Tongue (tissue), 2 donors: ENCODE results near the gene SOX12. TPM values are rescaled to one million over a fixed set of nuclear protein-coding genes. Genes with fewer than 3 reads are reported as not detected.

Experiments
- DNase-seq: peaks from one replicate; pipeline ENCODE4 v3.0.0-alpha.2; 2015
- total RNA-seq: library from RNA; depleted of rRNA; stranded (reverse); fragments of >200 nt; gene quantifications from one replicate; pipeline ENCODE4 v1.2.3, GENCODE V29; 2014

SOX12 gene
- 7.1 TPM for total RNA-seq

- DNase-seq: peak; percentile 98
Measured at GRCh38 chr20:325045-325888, at the start of gene SOX12. Gene SOX12 (plus strand): TSS chr20:325552. CDS start chr20:325925, 373 bp downstream.

GRCh38 chr20:275791-276190 is 49.6 kb upstream of the SOX12 start:
- DNase-seq: no peak

GRCh38 chr20:276620-277495 is 48.5 kb upstream of the SOX12 start:
- no peak for DNase-seq

- no peak for DNase-seq
Measured at GRCh38 chr20:277496-277781, 47.9 kb upstream of the SOX12 start.

- no peak for DNase-seq
Measured at GRCh38 chr20:278181-278580, 47.2 kb upstream of the SOX12 start.

GRCh38 chr20:278607-279571 is 46.5 kb upstream of the SOX12 start:
- DNase-seq: peak; percentile 70

- DNase-seq: no peak
Measured at GRCh38 chr20:284172-284571, 41.2 kb upstream of the SOX12 start.

- no peak for DNase-seq
Measured at GRCh38 chr20:286508-286907, 38.8 kb upstream of the SOX12 start.

- no peak for DNase-seq
Measured at GRCh38 chr20:288956-289692, 36.2 kb upstream of the SOX12 start.

GRCh38 chr20:289693-290083 is 35.7 kb upstream of the SOX12 start:
- no peak for DNase-seq

- peak; percentile 97 for DNase-seq
Measured at GRCh38 chr20:290084-290831, 35.1 kb upstream of the SOX12 start, which contains the start of gene C20orf96. Gene C20orf96 (minus strand): TSS chr20:290750. CDS start chr20:290610, 140 bp downstream.

- DNase-seq: no peak
Measured at GRCh38 chr20:294602-295001, 30.8 kb upstream of the SOX12 start.

- DNase-seq: no peak
Measured at GRCh38 chr20:295804-296203, 29.5 kb upstream of the SOX12 start.

- DNase-seq: peak; percentile 97
Measured at GRCh38 chr20:297098-297924, 28.0 kb upstream of the SOX12 start, which contains the start of gene ZCCHC3. Gene ZCCHC3 (plus strand): TSS chr20:297570. CDS start chr20:297587, 17 bp downstream.

GRCh38 chr20:297925-298775 is 27.2 kb upstream of the SOX12 start:
- peak; percentile 65 for DNase-seq

- no peak for DNase-seq
Measured at GRCh38 chr20:298776-299391, 26.5 kb upstream of the SOX12 start.

- DNase-seq: peak; percentile 44
Measured at GRCh38 chr20:300345-300990, 24.9 kb upstream of the SOX12 start.
